HG02943 (cell line): Measurements from ENCODE around the gene ELOVL2.
"Not testable (repeated sequence)": the region's sequence is repeated elsewhere in the genome, so short reads cannot be mapped to it uniquely, and the experiment has no call there.

Experiments used
- ATAC-seq: cut with Tn5 transposase; IDR thresholded peaks from one replicate; pipeline ENCODE4 v1.9.1; 2021; ENCODE audit warnings: mild to moderate bottlenecking, low read depth, moderate library complexity; ENCODE audit not compliant: unreplicated experiment

The ELOVL2 gene

GRCh38 chr6:10993896-10994295 lies 50.2 kb downstream of the ELOVL2 start:
- no peak for ATAC-seq

GRCh38 chr6:10991115-10991514 lies 53.0 kb downstream of the ELOVL2 start:
- no peak for ATAC-seq

- no peak for ATAC-seq
Observed at GRCh38 chr6:10989587-10989986, 54.5 kb downstream of the ELOVL2 start.

GRCh38 chr6:10984959-10985358 lies 59.1 kb downstream of the ELOVL2 start:
- ATAC-seq = not testable (repeated sequence)

DNA sequence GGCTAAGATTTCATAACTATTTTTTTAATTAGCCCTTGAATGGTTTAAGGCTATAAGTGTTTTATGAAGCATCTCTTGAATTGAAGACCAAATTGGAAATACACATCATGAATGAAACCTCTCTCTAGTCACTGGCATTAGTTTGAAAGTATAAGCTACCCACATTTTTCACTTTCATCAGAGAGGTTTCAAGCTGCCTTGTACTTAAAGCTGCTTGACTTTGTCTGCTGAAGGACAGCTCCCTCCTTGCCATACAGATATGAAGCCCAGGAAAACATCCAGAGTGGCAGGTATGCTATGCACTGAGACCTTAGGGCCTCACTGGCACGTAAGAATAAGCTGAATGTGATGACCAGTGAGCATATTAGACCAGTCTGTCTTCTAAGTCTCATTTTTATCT lies 62.7 kb downstream of the ELOVL2 start:
- no peak for ATAC-seq

GRCh38 chr6:10979603-10980002 lies 64.5 kb downstream of the ELOVL2 start:
- no peak for ATAC-seq

DNA sequence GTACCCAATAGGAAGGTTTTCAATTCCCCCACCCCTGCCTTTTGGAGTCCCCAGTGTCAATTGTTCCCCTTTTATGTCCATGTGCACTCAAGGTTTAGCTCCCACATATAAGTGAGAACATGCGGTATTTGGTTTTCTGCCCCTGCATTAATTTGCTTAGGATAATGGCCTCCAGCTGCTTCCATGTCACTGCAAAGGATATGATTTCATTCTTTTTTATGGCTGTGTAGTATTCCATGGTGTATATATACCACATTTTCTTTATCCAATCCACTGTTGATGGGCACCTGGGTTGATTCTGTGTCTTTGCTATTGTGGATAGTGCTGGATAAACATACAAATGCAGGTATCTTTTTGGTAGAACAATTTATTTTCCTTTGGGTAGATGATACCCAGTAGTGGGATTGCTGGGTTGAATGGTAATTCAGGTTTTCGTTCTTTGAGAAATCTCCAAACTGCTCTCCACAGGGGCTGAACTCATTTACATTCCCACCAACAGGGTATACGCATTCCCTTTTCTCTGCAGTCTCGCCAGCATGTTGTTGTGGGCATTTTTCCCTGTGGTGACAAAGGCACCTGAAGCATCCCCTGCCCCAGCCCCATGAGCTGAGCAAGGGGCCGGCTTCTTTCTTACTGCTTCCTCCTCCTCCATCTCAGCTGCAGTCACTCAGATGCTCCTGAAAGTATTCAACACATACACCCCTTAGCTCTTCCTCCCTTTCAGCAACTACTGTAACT lies 66.7 kb downstream of the ELOVL2 start:
- ATAC-seq = no peak

DNA sequence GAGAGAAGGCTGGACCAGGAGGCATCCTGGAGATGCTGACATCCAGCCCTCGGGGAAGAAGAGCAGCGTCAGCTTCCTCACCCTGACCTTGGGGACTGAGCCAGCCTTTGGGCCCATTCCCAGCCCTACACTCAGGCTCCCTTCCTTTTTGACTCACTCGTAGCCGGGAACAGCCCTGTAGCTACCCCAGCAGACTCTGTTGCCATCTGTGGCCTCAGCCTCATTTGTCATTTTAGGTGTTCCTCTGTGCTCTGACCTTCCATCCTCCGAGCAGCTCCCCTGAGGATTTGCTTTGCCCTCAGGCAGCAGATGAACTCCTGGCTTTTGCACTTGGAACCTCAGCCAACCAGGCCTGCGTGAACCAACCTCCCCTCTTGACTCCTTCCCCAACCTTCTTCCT lies 67.5 kb downstream of the ELOVL2 start:
- no peak for ATAC-seq

GRCh38 chr6:10972196-10972595 lies 71.9 kb downstream of the ELOVL2 start:
- no peak for ATAC-seq

GRCh38 chr6:10970731-10971130 lies 73.4 kb downstream of the ELOVL2 start:
- ATAC-seq = no peak

- ATAC-seq = no peak
Observed at GRCh38 chr6:10968776-10969175, 75.3 kb downstream of the ELOVL2 start.

DNA sequence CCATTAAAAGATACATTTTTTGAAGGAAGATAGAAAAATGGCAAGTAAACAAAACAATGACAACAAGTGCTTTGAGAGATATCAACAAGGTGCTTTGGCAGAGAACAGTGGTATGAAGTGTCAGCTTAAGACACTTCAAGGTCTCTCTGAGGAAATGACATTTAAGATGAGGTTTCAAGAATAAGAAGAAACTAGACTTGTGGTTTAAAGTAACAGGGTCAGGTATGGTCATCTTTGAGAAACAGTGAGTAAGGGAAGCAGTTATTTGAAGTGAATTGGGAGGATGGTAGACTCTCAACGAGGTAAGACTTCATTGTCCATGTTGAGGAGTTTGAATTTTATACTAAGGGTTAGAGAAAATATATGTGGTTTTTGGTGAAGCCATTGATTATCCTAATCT lies 79.4 kb downstream of the ELOVL2 start:
- no peak for ATAC-seq

- no peak for ATAC-seq
Observed at GRCh38 chr6:10963113-10963512, 81.0 kb downstream of the ELOVL2 start.

DNA sequence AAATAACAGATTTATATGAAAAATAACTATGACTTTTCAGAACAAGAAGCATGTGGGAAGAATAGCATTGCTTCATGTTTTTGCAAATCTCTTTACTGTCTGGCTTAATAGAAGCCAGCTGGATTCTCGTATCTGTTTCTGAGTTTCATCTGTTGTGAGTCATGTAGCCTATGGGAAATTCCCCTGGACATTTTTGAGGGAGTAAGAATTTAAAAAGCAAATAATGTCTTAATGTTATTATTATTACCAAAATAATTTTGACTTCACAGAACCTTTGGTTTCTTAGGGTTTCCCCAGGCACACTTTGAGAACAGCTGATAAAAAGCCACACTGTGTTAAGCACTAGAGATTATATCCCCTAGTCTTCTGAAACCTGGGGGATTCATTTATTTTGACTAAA lies 81.4 kb downstream of the ELOVL2 start:
- no peak for ATAC-seq

GRCh38 chr6:10961837-10962236 lies 82.3 kb downstream of the ELOVL2 start:
- no peak for ATAC-seq

DNA sequence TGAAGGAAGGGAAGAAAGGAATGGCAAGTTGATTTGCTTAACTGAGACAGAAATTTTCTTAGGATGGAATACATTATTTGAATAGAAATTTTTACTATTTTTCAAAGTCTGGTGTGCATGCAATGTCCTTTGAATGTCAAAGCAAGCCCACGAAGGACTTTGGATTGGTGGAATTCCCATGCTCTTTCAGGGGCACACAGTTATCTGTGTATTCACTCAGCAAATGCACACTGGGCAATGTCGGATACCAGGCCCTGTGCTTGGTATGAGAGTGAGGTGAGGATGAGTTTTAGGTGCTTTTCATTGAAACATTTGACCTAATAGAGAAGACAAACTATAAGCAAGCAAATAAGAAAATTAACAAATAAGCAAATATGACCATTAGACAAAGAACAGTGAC lies 83.9 kb downstream of the ELOVL2 start:
- ATAC-seq = no peak

- no peak for ATAC-seq
Observed at GRCh38 chr6:10957414-10957886, 86.7 kb downstream of the ELOVL2 start.

- no peak for ATAC-seq
Observed at GRCh38 chr6:10956776-10957175, 87.3 kb downstream of the ELOVL2 start.

DNA sequence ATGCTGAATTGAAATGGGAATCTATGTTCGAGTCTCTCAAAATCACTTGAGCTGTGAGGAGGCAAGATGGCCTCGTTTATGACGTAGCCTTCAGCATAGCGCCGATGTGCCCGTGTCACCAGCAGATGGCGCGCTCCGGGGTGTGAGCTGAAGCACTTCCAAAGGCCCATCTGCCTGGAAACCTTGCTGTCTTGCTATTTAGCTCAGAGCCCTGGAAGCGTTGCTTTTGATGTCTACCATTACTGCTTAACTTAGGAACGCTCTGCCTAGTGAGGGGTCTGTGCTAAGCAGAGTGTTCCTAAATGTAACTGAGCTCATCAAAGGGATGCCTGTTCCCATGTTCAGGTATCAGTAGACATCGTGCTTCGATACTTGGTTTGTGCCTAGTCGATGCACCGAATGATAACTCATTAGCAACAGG lies 89.5 kb downstream of the ELOVL2 start:
- ATAC-seq = no peak

DNA sequence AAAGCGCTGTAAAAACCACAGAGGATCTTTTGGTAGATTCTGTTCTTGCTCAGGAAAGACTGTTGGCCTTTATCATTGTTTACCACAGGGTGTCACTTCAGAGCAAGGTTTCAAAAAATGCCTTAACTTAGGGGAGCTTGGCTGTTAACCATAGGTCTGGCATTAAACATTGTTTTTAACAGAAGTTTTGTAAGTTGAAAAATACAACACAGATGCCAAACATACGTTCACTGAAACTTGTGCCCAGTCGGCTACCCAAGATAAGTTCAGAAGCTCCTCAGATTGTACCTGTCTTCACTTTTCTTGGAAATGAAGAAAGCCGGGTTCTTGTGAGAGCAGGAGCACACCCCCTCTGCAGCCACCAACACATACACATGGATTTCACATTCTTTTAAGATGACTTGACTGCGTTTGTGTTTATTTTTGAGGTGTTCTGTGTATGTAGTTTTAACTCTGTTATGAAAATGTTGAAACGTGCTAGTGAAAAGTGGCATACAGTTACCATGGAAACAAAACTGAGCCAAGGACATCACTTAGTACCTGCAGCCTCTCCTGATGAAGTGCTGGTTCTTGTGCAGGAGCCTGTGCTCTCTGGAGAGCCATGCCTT lies 92.3 kb downstream of the ELOVL2 start:
- ATAC-seq = no peak

- ATAC-seq = no peak
Observed at GRCh38 chr6:10949579-10950490, 94.3 kb downstream of the ELOVL2 start.
